22Rv1 (cell line): ENCODE measurements around the gene NUFIP1.
"Not testable (repeated sequence)": the region's sequence is repeated elsewhere in the genome, so short reads cannot be mapped to it uniquely, and the experiment has no call there.

Experiments
- H3K27ac ChIP-seq: fragments of 450-650 bp; 2 replicates; pipeline ENCODE4 v1.5.1; 2017
- ZFX ChIP-seq: fragments of 450-650 bp; IDR thresholded peaks from 2 replicates; pipeline ENCODE4 v1.6.1; 2017; ENCODE audit warnings: antibody characterized with exemption, borderline replicate concordance
- TF ChIP-seq, protein P1 (sequence below): fragments of 450-650 bp; IDR thresholded peaks from 2 replicates; pipeline ENCODE4 v1.5.1; 2017; ENCODE audit warnings: mild to moderate bottlenecking

The NUFIP1 gene

DNA sequence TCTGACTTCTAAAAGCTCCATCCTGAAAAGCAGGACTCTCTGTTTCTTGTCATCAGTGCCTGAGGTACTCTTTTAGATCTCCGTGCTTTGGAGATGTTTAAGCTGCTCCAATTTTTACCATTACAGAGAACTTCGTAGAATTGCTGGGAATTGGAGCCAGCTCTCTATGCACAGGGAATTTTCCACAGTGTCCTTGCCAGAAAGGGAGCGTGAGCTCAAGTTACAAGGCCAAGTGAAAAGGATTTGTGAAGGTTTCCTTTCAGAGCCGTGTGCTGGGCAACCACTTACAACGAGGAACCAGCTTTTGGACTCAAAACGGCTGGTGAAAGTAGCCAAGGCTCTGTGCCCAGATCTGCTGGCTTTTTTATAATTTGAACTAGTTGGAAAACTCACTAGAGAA, 82.6 kb downstream of the NUFIP1 start:
- no peak for TF ChIP-seq ZFX
- TF ChIP-seq, protein P1, sequence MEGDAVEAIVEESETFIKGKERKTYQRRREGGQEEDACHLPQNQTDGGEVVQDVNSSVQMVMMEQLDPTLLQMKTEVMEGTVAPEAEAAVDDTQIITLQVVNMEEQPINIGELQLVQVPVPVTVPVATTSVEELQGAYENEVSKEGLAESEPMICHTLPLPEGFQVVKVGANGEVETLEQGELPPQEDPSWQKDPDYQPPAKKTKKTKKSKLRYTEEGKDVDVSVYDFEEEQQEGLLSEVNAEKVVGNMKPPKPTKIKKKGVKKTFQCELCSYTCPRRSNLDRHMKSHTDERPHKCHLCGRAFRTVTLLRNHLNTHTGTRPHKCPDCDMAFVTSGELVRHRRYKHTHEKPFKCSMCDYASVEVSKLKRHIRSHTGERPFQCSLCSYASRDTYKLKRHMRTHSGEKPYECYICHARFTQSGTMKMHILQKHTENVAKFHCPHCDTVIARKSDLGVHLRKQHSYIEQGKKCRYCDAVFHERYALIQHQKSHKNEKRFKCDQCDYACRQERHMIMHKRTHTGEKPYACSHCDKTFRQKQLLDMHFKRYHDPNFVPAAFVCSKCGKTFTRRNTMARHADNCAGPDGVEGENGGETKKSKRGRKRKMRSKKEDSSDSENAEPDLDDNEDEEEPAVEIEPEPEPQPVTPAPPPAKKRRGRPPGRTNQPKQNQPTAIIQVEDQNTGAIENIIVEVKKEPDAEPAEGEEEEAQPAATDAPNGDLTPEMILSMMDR = no peak
- H3K27ac ChIP-seq = peak overlapping the region; percentile 3; the same call in 1 of the 2 replicates

DNA sequence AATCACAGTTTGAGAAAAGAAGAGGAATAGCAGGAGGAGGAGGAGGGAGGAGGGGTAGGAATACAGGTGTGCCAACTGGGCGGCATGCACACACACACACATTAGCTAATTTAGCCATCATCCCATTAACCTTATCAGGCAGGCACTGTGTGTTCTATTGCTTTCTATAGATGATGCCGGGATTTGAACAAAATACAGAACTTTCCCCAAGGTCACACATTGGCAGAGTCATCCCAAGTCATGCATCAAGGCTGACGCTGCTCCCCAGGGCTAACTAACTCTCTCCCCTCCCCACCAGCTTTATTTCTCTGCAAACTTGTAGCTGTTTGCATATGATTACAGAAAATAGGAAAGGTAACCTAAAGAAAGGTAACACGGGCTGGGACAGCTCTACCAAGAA, 83.0 kb downstream of the NUFIP1 start:
- H3K27ac ChIP-seq = peak overlapping the region; percentile 3; the same call in 1 of the 2 replicates
- TF ChIP-seq, protein P1 = no peak
- TF ChIP-seq ZFX = no peak

DNA sequence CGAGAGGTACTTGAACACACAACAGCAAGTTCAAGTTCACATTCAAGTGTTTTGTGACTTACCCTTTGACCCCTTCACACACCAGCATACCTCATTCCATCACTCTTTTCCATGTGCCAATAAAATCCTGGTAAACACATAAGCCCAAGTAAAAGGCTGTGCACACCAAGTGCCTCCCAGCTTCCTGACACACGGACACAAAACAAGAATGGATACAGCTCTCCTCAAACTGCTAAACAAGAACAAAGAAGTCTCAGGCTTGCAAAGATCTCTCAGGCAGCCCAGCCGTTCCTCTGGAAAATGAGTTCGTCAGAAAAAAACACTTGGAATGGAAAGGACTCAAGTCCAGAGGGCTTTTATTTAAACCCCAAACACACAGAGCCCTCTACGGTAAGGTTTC, 83.7 kb downstream of the NUFIP1 start:
- TF ChIP-seq, protein P1 = no peak
- no peak for TF ChIP-seq ZFX
- H3K27ac ChIP-seq = no peak overlapping the region

DNA sequence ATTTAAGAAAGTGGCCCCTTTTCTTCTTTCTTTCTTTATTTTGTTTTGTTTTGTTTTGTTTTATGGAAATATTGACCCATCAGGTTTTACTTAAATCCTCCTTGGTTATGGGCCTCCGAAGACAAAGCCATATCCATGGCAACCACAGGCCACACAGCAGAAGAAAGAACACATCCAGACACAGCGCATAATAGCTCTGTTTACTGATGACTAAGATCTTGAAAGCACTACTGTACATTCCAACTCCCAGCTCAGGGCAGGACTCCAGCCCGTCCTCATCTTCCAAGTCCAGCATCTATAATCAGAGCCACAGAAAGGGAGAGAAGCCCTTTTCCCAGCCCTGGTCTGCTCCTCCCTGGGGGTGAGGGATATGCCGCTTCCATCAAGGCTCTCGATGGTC, 84.3 kb downstream of the NUFIP1 start:
- no peak overlapping the region for H3K27ac ChIP-seq
- TF ChIP-seq, protein P1 = no peak
- TF ChIP-seq ZFX = no peak

DNA sequence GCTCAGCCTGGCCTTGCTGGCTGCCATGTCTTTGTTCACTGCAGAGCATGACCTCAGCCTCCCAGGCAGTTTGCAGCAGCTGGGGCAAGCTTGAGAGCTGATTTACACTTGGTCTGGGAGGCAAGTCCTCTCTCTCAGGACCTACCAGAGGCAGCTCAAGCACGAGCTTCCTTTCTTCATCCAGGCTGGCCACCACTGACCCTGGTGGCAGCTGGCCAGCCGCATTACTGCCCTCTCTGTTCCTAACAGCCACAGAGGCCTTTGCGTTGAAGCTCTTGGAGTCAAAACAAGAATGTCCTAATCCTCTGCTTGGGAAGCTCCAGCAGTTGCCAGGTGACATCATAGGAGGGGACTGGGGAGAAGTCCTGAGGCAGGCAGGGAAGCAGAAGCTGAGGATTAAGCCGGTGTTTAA, 85.7 kb downstream of the NUFIP1 start:
- H3K27ac ChIP-seq = no peak overlapping the region
- TF ChIP-seq, protein P1 = no peak
- TF ChIP-seq ZFX = no peak

DNA sequence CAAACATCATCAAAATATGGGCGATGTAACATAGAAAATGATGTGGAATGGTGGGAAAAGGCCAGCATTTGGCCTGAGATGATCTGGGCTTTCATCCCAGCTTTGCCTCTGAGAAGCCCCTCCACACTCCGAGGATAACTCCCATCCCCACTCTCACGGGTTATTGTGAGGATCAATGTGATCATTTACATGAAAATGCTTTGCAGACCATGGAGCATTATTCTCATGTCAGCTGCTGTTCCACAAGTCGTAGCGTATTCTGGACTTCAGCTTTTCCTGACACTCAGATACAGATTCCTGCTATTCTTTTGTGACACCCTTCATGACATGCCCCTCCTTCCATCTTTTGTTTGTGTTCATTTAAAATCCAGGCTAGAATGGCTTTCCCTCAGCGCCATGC, 86.5 kb downstream of the NUFIP1 start:
- no peak for TF ChIP-seq ZFX
- TF ChIP-seq, protein P1 = no peak
- no peak overlapping the region for H3K27ac ChIP-seq

DNA sequence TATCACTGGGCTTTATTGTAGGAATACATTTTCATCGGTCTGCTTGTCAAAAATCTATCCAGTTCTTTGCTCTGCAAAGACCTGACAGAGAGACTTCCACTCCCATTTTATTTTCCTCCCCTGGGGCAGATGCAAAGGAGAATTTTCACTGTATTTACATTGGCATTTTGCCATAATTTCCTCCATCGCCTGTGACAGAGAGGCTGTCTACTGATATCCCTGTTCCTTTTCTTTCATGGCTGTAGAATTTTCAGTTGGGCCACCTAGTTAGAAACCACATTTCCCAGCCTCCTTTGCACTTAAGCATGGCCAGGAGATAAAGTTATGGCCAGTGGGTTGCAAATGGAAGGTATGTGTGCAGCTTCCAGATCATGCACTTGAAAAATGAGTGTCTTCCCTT, 89.3 kb downstream of the NUFIP1 start:
- H3K27ac ChIP-seq = 0 out of 2 replicates have a peak overlapping the region, but pooled peaks have one; percentile 0
- TF ChIP-seq ZFX = no peak
- TF ChIP-seq, protein P1 = no peak

DNA sequence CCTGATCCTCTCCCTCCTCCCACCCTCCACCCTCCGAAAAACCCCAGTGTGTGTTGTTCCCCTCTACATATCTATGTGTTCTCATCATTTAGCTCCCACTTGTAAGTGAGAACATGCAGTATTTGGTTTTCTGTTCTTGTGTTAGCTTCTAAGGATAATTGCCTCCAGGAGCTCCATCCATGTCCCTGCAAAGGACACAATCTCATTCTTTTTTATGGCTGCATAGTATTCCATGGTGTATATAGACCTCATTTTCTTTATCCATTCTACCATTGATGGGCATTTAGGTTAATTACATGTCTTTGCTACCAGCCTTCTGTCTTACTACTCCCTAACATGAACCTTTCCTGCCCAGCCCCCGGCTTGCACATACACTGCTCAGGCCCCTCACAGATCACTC, 91.0 kb downstream of the NUFIP1 start:
- H3K27ac ChIP-seq = not testable (repeated sequence)
